LNCaP clone FGC (cell line): ENCODE results near the gene TTC27.
A peak's percentile ranks its signal among the peaks of the same experiment; 100 is the strongest.

Experiments
- DNase-seq: peaks from one replicate; pipeline ENCODE4 v3.0.0-alpha.2; 2011; ENCODE audit warnings: low read depth
- H3K4me3 ChIP-seq: 2 replicates; pipeline ENCODE4 v1.5.1; 2011; ENCODE audit warnings: mild to moderate bottlenecking, low read depth, low read length, control low read depth
- TF ChIP-seq, protein P1 (sequence below): IDR thresholded peaks from 2 replicates; pipeline ENCODE4 v1.5.1; 2012; ENCODE audit warnings: mild to moderate bottlenecking; ENCODE audit not compliant: control insufficient read depth, insufficient read depth; ENCODE audit errors: extremely low read depth

Gene TTC27

DNA sequence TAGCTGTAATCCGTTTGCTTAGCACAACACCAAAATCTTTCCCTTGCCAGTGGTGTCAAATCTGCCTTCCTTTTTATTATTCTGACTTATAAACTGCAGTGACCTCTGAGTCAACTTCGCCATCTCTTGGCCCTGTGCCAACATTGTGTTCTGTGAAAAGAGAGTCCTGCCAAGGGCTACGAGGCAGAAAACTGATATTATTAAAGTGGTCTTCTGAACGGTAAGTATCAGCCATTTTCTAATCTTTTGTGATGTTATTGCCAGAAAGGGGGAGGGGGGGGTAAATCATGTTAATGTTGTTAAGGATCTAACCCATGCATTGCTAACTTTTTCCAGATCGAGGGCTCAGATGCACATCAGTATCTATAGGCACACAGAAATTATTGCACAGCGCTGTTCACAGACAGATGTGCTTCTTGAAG lies 197.5 kb downstream of the TTC27 start:
- DNase-seq = peak; percentile 15
- H3K4me3 ChIP-seq = no peak overlapping the region
- TF ChIP-seq, protein P1, sequence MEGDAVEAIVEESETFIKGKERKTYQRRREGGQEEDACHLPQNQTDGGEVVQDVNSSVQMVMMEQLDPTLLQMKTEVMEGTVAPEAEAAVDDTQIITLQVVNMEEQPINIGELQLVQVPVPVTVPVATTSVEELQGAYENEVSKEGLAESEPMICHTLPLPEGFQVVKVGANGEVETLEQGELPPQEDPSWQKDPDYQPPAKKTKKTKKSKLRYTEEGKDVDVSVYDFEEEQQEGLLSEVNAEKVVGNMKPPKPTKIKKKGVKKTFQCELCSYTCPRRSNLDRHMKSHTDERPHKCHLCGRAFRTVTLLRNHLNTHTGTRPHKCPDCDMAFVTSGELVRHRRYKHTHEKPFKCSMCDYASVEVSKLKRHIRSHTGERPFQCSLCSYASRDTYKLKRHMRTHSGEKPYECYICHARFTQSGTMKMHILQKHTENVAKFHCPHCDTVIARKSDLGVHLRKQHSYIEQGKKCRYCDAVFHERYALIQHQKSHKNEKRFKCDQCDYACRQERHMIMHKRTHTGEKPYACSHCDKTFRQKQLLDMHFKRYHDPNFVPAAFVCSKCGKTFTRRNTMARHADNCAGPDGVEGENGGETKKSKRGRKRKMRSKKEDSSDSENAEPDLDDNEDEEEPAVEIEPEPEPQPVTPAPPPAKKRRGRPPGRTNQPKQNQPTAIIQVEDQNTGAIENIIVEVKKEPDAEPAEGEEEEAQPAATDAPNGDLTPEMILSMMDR = no peak

DNA sequence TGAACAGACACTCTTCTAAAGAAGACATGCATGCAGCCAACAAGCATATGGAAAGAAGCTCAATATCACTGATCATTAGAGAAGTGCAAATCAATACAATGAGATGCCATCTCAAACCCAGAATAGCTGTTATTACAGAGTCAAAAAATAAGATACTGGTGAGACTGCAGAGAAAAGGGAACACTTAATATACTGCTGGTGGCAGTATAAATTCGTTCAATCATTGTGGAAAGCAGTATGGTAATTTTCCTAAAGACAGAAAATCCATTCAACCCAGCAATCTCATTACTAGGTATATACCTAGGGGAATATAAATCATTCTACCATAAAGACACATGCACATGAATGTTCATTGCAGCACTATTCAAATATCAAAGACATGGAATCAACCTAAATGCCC lies 202.3 kb downstream of the TTC27 start:
- TF ChIP-seq, protein P1 = no peak
- H3K4me3 ChIP-seq = no peak overlapping the region
- no peak for DNase-seq

DNA sequence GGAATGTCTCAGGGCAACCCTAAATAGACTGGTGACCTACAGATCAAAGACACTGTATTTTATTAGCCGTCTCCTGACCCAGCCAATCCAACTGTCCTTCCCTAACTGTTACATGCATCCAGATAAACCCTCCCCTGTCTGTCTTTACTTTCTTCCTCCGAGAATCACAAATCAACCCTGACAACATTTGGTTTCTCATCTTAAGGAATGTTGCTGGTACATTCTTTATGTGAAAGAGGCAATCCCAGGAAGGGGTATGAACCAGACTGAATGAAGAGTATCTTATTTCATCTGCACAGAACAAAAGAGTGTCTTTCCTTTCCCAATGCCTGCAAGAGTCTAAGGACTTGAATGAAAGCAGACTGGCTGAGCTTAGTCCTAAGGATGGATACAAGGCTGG lies 205.0 kb downstream of the TTC27 start:
- TF ChIP-seq, protein P1 = no peak
- no peak for DNase-seq
- no peak overlapping the region for H3K4me3 ChIP-seq

DNA sequence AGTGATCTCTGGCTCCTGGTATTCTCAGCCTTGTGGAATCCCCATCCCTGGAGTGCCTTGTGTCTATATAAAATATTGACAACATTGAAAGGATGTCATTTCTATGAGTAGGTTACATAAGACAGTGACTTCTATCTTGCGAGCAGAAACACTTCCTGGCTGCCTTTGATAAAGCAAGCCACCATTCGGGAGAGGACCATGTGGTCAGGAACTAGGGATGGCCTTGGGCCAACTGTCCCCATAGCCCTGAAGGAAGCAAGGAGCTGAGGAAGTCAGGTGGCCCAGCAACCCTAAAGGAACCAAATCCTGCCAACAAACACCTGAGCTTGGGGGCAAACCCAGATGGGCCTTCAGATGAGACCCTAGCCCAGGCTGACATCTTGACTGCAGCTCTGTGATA lies 205.9 kb downstream of the TTC27 start:
- DNase-seq = no peak
- TF ChIP-seq, protein P1 = no peak
- H3K4me3 ChIP-seq = no peak overlapping the region

DNA sequence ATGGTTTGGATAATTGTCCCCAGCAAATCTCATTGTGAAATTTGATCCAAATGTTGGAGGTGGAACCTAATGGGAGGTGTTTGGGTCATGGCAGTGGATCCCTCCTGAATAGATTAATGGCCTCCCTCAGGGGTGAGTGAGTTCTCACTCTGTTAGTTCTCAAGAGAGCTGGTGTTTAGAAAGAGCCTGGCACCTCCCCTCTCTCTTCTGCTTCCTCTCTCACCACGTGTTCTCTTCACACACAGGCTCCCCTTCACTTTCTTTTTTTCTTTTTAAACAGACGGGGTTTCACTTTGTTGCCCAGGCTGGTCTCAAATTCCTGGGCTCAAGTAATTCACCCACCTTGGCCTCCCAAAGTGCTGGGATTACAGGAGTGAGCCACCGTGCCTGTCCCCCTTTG lies 207.3 kb downstream of the TTC27 start:
- DNase-seq = no peak
- TF ChIP-seq, protein P1 = no peak
- no peak overlapping the region for H3K4me3 ChIP-seq

GRCh38 chr2:32836933-32837332 lies 209.1 kb downstream of the TTC27 start:
- no peak overlapping the region for H3K4me3 ChIP-seq
- TF ChIP-seq, protein P1 = no peak
- no peak for DNase-seq

GRCh38 chr2:32838418-32838817 lies 210.6 kb downstream of the TTC27 start:
- no peak for DNase-seq
- TF ChIP-seq, protein P1 = no peak
- H3K4me3 ChIP-seq = no peak overlapping the region
